ENCODE data around the gene LYL1. TPM values are rescaled to one million over a fixed set of nuclear protein-coding genes. Genes with fewer than 3 reads are reported as not detected.

The LYL1 gene
- total RNA-seq, 1 donor from 2014 or later = 17.3 TPM

DNA sequence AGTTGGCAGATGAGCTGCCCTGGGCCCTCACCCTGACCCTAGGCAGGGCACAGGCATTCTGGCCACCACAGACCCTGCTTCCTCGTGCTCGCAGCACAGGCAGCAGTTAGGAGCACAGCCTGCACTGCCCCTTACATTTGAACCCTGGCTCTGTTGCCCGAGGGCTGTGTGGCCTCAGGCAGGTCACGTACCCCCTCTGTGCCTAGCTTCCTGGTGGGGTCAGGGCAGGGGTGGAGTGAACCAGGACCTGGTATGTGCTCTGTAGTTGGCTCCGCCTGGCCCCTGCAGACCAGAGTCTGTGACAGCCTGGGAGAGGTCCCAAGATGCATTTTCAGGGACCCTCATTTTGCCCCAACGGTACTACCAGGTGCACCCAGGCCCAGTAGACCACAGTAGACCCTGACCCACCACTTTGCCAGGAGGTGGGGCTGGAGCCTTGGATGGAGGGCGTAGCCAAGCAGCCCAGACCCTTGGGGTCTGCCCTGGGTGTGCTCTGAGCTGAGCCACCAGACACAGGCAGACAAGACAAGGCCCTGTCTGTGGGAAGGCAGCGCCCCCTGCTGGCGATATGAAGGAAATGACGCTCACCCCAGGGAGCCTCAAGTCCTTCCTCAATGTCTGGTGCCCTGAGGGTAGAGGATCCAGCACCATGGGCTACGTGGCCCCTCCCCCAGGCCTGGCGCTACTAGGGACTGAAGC is 9.1 kb downstream of the LYL1 start:
- DNase-seq (ENCODE audit: low read depth in 2 of 2) = peak; percentile 87

DNA sequence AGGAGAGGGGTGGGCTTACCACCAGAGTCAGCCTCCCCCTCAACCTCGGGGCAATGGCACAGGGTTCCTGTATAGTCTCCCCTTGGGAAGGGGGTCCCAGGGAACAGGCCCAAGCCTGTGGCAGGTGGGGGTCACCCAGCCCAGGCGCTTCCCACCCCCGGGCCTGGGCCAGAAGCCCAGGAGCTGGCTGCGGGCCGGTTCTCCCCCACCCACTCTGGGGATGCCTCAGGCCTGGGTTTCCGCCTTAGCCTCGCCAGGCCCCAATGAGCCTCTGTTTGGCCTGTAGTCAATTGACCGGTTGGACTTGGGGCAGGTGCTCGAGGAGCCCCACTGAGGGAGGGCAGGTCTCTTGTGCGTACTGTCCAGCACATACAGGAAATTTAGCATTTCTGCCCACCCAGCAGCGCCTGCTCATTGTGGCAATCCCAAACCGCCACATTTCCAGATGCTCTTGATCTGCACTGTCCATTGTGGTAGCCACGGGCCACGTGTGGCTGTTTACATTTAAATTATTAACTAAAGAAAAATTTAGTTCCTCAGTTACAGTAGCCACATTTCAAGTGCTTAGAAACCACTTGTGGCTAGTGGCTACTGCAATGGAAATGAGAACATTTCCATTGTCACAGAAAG is 9.9 kb downstream of the LYL1 start:
- no peak for DNase-seq (ENCODE audit: low read depth in 2 of 2)

DNA sequence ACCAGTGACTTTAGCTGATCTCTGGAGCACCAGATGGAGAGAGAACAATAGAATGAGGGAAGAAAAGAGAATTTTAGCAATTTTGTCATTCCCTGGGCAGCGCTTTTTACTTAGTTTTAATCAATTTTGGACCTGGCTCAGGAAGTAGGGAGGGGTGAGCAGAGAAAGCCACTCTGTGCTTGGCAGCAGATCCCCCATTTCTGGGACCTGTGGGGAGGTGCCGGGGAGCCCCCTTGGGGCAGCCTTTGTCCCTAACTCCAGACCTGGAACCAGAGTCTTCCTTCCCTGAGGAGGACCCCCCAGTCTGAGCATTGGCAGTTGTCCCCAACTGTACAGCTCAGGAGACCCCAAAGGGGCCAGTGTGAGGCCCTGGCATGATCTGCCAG is 10.5 kb downstream of the LYL1 start:
- no peak for DNase-seq (ENCODE audit: low read depth in 2 of 2)

GRCh38 chr19:13091400-13092157 is 11.1 kb downstream of the LYL1 start:
- peak in 1 of 2 donors; percentile 77 for DNase-seq (ENCODE audit: low read depth in 2 of 2)

DNA sequence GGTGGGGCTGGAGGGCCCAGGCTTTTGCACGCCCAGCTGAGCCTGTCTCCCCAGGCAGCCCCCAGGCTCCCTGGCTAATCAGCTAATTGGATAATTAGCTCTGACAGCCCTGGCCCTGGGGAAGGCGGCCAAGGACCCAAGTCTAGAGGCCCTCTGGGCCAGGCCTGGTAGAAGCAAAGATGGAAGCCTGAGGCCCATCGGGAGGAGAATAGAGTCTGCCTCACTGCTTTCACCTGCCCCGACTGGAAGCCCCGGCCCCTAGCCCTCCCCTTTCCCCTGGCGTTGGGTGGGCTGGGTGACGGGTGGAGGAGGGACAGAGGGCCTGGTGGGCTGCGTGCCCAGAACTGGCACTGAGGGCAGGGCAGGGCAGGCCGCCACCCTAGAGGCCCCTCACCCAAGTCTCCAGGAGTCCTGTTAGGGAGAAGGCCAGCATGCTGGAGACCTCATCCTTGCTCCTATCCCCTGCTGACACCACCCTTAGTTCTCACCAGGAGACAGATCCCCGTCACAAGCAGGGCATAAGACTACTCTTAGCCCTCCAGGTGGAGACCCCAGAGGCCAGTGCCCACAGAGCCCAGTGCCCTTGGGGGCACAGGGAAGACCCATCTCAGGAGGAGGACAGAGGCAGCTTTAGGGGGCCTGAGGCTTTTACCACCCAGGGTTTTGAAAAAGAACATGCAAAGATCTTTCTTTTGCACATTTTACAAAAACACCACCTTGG is 12.0 kb downstream of the LYL1 start:
- DNase-seq (ENCODE audit: low read depth in 2 of 2) = no peak

- no peak for DNase-seq (ENCODE audit: low read depth in 2 of 2)
Measured at GRCh38 chr19:13089857-13090507, 12.7 kb downstream of the LYL1 start.

DNA sequence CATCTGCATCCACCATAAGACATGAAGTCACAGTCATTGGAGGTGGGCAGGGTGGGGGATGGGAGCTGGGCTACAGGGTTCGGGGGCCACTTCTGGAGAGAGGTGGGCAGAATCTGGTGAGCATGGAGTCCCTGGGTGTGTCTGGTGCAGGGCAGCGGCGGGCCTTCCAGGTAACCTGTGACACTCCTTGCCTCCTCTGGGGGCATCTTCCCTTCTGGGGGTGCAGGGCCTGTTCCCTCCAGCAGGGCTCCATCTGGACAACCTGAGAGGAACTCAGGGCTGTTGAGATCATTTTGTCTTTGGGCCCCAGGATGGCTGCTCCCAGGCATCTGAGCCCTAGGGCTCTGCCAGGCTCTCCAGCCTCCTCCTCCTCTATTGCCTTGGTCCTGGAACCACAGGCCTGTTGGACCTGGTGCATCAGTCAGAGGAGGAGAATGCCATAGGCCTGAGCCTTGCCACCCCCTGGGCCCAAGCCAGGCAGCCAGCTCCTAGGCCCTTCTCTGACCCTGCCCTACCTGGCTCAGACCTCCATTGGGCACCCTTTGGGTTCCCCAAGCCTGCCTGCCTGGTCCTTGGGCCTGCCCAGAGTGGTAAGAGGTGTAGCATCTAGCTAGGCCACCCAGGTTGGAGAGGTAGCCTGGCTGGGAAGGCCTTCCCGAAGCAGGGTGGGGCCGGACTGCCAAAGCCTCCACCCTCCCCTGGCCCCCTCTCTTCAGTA is 13.4 kb downstream of the LYL1 start:
- no peak for DNase-seq (ENCODE audit: low read depth in 2 of 2)

GRCh38 chr19:13087795-13088537 is 14.7 kb downstream of the LYL1 start:
- no peak for DNase-seq (ENCODE audit: low read depth in 2 of 2)

- DNase-seq (ENCODE audit: low read depth in 2 of 2) = no peak
Measured at GRCh38 chr19:13087295-13087694, 15.4 kb downstream of the LYL1 start.

DNA sequence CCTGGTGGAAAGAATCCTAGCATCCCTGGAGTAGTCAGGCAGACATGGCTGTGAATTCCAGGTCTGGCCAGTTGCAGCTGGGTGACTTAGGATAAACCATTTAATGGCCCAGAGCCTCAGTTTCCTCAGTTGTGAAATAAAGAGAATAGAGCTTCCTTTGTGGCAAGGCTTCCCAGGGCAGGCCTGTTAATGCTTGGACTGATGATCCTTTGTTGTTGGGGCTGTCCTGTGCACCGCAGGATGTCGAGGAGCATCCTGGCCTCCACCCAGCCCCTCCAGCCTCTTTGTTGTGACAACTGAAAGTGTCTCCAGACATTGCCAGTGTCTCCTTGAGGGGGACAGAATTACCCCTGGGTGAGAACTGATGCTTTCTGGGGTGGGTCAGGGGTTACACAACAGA is 16.3 kb downstream of the LYL1 start:
- DNase-seq (ENCODE audit: low read depth in 2 of 2) = no peak

DNA sequence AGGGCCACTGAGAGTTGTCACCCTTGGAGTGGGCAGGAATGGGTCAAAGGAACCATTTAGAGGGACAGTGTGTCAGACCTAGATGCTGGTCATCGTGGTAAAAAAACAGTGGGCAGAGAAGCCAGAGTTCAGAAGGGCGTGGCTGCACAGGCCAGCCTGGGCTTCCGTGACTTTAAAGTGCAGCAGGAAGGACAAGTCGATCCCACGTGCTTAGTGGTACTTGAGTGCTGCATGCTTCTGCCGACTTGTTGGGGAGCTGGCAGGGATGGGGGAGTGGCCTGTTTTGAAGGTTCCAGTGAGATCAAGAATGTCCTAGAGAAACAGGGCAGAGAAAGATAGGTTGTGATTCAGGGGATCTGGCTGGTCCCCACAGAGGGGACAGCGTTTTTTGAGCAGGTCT is 17.0 kb downstream of the LYL1 start:
- no peak for DNase-seq (ENCODE audit: low read depth in 2 of 2)

GRCh38 chr19:13083627-13084026 is 19.0 kb downstream of the LYL1 start:
- DNase-seq (ENCODE audit: low read depth in 2 of 2) = no peak

DNA sequence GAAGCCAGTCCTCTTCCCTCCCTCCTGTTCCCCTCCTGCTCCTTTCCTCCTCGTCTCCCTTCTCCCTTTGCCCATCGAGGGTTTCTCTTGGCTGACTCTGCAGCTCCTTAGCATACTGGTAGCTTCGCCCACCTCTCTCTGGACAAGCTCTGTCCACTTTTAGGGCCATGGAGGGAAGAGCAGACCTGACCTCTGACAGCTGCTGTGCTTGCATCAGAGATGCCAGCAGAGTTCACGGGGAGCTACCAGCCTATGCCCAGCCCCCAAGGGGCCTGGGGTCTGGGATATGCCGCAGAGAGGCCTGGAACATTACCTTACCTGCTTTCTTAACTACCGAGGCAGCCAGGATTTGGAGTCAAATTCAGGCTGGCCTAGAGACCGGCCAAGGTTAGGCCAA is 19.7 kb downstream of the LYL1 start:
- no peak for DNase-seq (ENCODE audit: low read depth in 2 of 2)

- DNase-seq (ENCODE audit: low read depth in 2 of 2) = peak in 1 of 2 donors; percentile 66
Measured at GRCh38 chr19:13082192-13083007, 20.3 kb downstream of the LYL1 start.

DNA sequence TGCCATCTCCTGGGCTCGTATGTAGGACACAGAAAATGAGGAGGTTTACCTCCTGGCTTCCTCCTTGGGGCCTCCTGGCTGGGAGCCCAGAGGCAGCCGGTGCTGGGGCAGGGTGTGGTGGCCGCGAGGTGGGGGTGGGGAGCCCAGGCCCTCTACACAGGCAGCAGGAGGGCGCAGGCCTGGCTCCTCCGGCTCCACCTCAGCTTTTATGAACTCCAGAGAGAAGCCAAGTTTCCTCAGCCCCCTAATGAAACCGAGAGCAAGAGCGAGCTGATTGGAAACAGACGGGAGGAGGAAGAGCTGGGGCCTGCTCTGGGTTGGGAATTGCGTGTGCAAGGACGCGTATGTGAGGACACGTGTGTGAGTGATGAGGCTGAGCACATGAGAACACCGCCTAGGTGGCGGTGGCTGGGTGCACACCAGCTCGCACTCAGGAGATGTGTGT is 23.1 kb downstream of the LYL1 start:
- DNase-seq (ENCODE audit: low read depth in 2 of 2) = peak in 1 of 2 donors; percentile 48

- no peak for DNase-seq (ENCODE audit: low read depth in 2 of 2)
Measured at GRCh38 chr19:13078897-13079541, 23.6 kb downstream of the LYL1 start.

DNA sequence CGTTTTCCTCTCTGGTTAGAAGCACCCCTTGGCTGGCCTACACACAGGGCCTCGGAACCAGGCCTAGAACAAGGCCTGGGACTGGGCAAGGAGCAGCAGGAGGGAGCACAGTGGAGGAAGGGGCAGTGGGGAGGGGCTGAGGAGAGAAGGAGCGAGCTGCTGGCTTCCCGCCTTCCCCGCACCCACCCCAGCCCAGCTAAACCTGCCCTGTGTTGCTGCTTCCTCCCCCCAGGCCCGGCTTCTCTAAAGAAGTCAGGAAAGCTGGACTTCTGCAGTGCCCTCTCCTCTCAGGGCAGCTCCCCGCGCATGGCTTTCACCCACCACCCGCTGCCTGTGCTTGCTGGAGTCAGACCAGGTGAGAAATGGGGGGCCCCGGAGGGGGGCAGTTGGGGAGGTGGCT is 24.3 kb downstream of the LYL1 start:
- no peak for DNase-seq (ENCODE audit: low read depth in 2 of 2)

DNA sequence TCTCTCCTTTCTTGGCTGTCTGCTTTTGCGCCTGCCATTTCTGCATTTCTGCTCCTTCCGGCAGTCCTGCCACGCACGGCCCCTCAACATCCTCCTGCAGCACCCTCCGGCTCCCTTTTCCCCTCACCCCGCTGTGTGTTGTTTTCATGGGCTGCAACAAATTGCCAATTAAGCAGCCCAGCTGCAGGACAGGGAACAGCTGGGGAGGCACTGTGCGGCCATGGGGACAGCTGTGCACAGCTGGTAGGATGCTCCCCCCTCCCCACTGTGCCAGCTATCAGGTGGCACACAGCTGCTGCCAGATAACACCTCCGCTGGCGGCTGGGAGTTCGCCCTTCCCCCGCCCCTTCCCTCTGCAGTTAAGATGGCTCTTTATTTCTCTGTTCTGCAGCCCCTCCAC is 25.4 kb downstream of the LYL1 start:
- no peak for DNase-seq (ENCODE audit: low read depth in 2 of 2)

DNA sequence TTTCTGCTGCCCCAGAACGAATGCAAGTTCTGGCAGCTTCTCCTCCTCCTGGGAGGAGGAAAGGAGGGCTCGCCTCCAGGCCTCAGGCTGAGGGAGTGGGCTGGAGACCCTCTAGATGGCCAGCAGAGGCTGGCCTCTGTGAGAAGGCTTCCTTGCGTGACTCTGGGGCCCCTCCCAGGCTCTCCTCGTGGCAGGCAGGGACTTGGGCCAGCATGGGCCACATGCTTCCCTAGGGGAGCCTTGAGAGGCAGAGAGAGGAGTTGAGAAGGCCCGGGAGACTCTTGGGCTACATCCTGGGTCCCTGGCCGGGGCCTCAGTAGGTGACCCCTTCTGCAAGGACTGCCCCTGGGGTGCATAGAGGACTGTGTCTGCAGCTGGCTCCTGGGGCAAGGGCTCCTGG is 25.9 kb downstream of the LYL1 start:
- DNase-seq (ENCODE audit: low read depth in 2 of 2) = no peak

All from lung microvascular endothelial cell (primary cell).